GM12801 (cell line): ENCODE measurements around the gene DEFB131A.
"Not testable (repeated sequence)": the region's sequence is repeated elsewhere in the genome, so short reads cannot be mapped to it uniquely, and the experiment has no call there.

Experiments used
- TF ChIP-seq, protein P1 (sequence below): IDR thresholded peaks from one replicate; pipeline ENCODE4 v1.5.1; 2011; ENCODE audit warnings: control low read depth; ENCODE audit not compliant: insufficient read length; ENCODE audit errors: extremely low read depth

The DEFB131A gene, protein sequence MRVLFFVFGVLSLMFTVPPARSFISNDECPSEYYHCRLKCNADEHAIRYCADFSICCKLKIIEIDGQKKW

DNA sequence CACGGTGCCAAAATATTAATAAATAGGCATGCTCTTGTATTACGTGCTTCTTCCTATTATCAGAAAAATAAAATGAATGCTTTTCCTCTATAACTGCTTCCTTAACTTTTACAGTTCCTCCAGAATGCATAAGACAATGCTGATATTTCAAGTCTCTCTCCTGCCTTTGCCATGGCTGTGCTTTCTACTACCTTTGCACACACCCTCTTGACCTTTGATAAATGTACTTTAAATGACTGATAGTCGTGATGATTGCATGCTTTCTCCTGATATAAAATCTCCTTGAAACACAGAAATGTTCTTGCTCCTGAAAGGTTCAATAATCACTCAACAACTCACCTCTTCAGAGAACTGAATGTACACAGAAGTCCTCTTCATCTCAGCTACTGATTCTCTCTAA is at the start of gene DEFB131A:
Gene DEFB131A, plus strand, starts transcription at position 301 of the 400 bp plus-strand sequence. CDS start 120 bp downstream, outside the sequence.
- TF ChIP-seq, protein P1, sequence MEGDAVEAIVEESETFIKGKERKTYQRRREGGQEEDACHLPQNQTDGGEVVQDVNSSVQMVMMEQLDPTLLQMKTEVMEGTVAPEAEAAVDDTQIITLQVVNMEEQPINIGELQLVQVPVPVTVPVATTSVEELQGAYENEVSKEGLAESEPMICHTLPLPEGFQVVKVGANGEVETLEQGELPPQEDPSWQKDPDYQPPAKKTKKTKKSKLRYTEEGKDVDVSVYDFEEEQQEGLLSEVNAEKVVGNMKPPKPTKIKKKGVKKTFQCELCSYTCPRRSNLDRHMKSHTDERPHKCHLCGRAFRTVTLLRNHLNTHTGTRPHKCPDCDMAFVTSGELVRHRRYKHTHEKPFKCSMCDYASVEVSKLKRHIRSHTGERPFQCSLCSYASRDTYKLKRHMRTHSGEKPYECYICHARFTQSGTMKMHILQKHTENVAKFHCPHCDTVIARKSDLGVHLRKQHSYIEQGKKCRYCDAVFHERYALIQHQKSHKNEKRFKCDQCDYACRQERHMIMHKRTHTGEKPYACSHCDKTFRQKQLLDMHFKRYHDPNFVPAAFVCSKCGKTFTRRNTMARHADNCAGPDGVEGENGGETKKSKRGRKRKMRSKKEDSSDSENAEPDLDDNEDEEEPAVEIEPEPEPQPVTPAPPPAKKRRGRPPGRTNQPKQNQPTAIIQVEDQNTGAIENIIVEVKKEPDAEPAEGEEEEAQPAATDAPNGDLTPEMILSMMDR = not testable (repeated sequence)

DNA sequence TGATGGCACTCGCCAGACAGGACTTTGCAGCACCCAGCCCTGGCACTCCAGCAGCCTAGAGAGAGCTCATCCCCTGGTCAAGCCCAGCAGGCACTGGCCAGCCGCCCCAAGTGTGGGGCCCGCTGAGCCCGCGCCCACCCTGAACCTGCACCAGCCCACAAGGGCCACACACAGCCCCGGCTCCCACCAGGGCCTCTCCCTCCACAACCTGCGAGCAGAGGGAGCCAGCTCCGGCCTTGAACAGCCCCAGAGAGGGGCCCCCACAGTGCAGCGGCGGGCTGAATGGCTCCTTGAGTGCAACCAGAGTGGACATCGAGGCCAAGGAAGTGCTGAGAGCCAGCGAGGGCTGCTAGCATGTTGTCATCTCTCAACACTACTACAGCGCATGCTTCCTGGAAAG is 34.4 kb upstream of the DEFB131A start:
- TF ChIP-seq, protein P1 = no peak
